T-cell (primary cell): ENCODE results near the gene RPL12. TPM values are rescaled to one million over a fixed set of nuclear protein-coding genes. Genes with fewer than 3 reads are reported as not detected.

Experiments used
- ATAC-seq, 4 experiments: fragments of 200-7000 bp in 3 of 4; fragments of 150-1000 bp in 1 of 4; cut with Tn5 transposase; replicated peaks in 1 of 4; 1 replicate in 3 of 4; 2 replicates in 1 of 4; pipeline ENCODE4 v1.10.0; 2021; ENCODE audit warnings: moderate library complexity in 3 of 4, mild to moderate bottlenecking in 2 of 4, moderate number of reproducible peaks in 1 of 4
- CTCF ChIA-PET, 2 donors: fragments of 300-600 bp; sonication (Branson Sonifier 250); formaldehyde crosslinking; loops; one replicate each; lab custom pipeline; 2022; ENCODE audit warnings: antibody characterized with exemption in 2 of 2; lab: Charles Lee
- POLR2A ChIA-PET, 2 donors: fragments of 300-600 bp; sonication (Branson Sonifier 250); formaldehyde crosslinking; loops; one replicate each; lab custom pipeline; 2022; ENCODE audit warnings: antibody characterized with exemption in 2 of 2; lab: Charles Lee
- DNase-seq, 35 experiments: peaks; one replicate each; pipeline versions ENCODE4 v3.0.0 to v3.0.0-alpha.2; 2013 to 2023
- H3K27ac ChIP-seq: one replicate; pipeline ENCODE4 v1.5.1; 2013; ENCODE audit warnings: low read length
- H3K27me3 ChIP-seq, 2 experiments: replicated peaks in 1 of 2; 1 replicate in 1 of 2; 2 replicates in 1 of 2; pipeline versions ENCODE4 v1.6.1 to v1.7.0; 2013; ENCODE audit warnings: low read length in 1 of 2, mixed read lengths in 1 of 2; ENCODE audit not compliant: control insufficient read depth in 2 of 2, insufficient read depth in 2 of 2; ENCODE audit errors: extremely low read depth in 1 of 2
- H3K36me3 ChIP-seq, 2 donors: 1 replicate in 1 of 2; 2 replicates in 1 of 2; pipeline versions ENCODE4 v1.6.1 to v1.7.0; 2013; ENCODE audit warnings: low read length in 1 of 2; ENCODE audit not compliant: control insufficient read depth in 2 of 2, insufficient read depth in 1 of 2; ENCODE audit errors: extremely low read depth in 1 of 2
- H3K4me1 ChIP-seq, 2 experiments: 1 replicate in 1 of 2; 2 replicates in 1 of 2; pipeline versions ENCODE4 v1.6.1 to v1.7.0; 2013; ENCODE audit warnings: low read length in 2 of 2, mixed read lengths in 1 of 2; ENCODE audit not compliant: insufficient read depth in 2 of 2, control insufficient read depth in 1 of 2; ENCODE audit errors: extremely low read depth in 1 of 2
- H3K4me3 ChIP-seq, 2 donors: 1 replicate in 1 of 2; 2 replicates in 1 of 2; pipeline versions ENCODE4 v1.5.1 to v1.7.0; 2013; ENCODE audit warnings: mild to moderate bottlenecking in 2 of 2, low read length in 1 of 2, moderate library complexity in 1 of 2; ENCODE audit not compliant: control insufficient read depth in 1 of 2; ENCODE audit errors: extremely low read depth in 1 of 2
- H3K9me3 ChIP-seq: 2 replicates; pipeline ENCODE4 v1.7.0; 2013
- H3K27ac Mint-ChIP-seq, 2 donors: one replicate each; pipeline ENCODE4 v1.8.0; 2020 to 2021; ENCODE audit warnings: mild to moderate bottlenecking in 2 of 2, mixed read lengths in 2 of 2
- H3K27me3 Mint-ChIP-seq, 2 donors: one replicate each; pipeline ENCODE4 v1.8.0; 2021 to 2022; ENCODE audit warnings: mixed read lengths in 2 of 2
- H3K36me3 Mint-ChIP-seq: one replicate; pipeline ENCODE4 v1.8.0; 2021; ENCODE audit warnings: mixed read lengths
- H3K4me1 Mint-ChIP-seq, 3 donors: one replicate each; pipeline ENCODE4 v1.8.0; 2020 to 2022; ENCODE audit warnings: mixed read lengths in 3 of 3, mild to moderate bottlenecking in 1 of 3
- H3K4me3 Mint-ChIP-seq, 3 donors: one replicate each; pipeline ENCODE4 v1.8.0; 2020 to 2022; ENCODE audit warnings: mild to moderate bottlenecking in 3 of 3, mixed read lengths in 3 of 3, moderate library complexity in 3 of 3
- H3K9me3 Mint-ChIP-seq, 3 donors: one replicate each; pipeline ENCODE4 v1.8.0; 2020 to 2022; ENCODE audit warnings: mixed read lengths in 3 of 3
- WGBS: methylation state at CpG from one replicate; pipeline ENCODE4 v1.1.5; 2013; ENCODE audit warnings: missing lambda C conversion rate; ENCODE audit not compliant: insufficient coverage; 5-methylcytosine and 5-hydroxymethylcytosine counted together
- total RNA-seq, 35 experiments: library from RNA in 6 of 35; stranded (reverse) in 6 of 35; fragments of 120-200 nt in 1 of 35; gene quantifications; one replicate each; pipeline versions ENCODE4 v1.2.1 to v1.2.4 and lab custom pipeline; 2013 to 2026

The RPL12 gene
- 1,000 to 10,000 TPM; 1,494 to 1,979 (median 1,776) TPM for total RNA-seq
- total RNA-seq (2013), result 4,126 TPM
- total RNA-seq (lab: John Stamatoyannopoulos, UW), result 840 to 1,323 (median 1,102) reads per million in 29 experiments

DNA sequence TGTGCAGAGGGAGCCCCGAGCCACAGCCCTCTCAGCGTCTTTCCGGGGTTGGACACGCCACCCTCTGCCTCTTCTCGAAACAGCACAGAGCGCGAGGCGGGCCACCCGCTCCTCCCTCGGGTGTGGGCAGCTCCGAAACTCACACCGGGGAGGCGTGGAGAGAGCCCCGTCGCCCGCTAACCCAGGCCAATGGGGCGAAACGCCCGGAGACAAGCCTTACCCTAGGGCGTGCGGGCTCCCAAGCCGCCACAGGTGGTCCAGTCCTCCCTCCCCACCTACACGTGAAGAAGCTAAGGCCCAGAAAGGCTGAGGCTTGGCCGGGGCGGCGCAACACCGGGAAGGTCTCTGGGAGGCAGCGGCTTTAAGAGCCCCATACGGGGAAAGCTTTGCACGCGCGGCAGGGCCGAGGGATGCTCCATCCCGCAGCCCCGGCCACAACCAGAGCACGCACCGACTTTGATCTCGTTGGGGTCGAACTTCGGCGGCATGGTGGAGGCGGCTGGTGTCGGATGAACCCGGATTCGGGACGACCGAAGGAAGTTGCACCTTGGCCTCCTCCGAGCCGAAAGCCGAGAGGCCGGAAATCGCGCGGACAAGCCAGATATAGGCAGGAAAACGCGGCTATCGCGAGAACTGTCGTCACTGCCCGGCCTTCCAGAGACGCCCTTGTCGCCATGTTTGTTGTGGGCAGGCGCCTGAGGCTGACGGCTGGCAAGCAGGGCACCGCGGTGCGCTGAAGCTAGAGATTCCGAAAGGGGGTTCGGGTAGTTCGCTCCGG, at the start of gene RPL12, which contains the start of gene LRSAM1:
RPL12 (minus strand) TSS at position 577 of the 778 bp plus-strand sequence; CDS start at position 488, 89 bp downstream.
LRSAM1 (plus strand) TSS at position 681 of the 778 bp plus-strand sequence. CDS start 3,018 bp downstream, outside the sequence.
- peaks cover 6 to 41% of the 10 kb centered on the region in 2 donors for H3K36me3 ChIP-seq
- peak within 1 kb of the TSS; percentile 95 to 97 for H3K27ac Mint-ChIP-seq

DNA sequence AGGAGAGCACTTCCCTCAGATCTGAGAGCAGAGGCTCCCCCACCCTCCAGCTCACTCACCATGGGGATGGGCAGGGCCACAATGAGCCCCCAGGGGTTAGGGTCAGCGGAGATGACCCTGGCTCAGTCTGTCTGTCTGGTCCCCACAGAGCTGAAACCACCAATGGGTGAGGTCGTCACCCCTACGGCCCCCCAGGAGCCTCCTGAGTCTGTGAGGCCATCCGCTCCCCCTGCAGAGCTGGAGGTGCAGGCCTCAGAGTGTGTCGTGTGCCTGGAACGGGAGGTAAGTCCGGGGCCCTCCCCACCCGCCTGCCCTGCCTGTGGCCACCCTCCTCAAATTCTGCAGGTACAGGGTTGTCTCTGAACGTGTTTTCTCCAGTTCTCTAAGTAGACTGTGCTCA, 49.7 kb upstream of the RPL12 start:
- peaks cover 13% of the 10 kb centered on the region for H3K36me3 Mint-ChIP-seq
- no peak overlapping the region for H3K4me3 ChIP-seq
- no peaks in the 10 kb centered on the region for H3K9me3 Mint-ChIP-seq
- H3K27ac Mint-ChIP-seq, result no peak overlapping the region
- H3K4me1 Mint-ChIP-seq, result no peaks in the 10 kb centered on the region
- no peaks in the 10 kb centered on the region for H3K27me3 Mint-ChIP-seq
- ChIA-PET POLR2A (no interaction called here), CTCF (no interaction called here)
- H3K4me3 Mint-ChIP-seq, result no peak overlapping the region
- 93% methylated on average over 7 of the region's 9 CpGs for WGBS
- H3K27ac ChIP-seq, result no peak overlapping the region
- ATAC-seq (no peak), DNase-seq (no peak)
- no peaks in the 10 kb centered on the region for H3K27me3 ChIP-seq
- peaks cover 3 to 18% of the 10 kb centered on the region in 2 donors for H3K36me3 ChIP-seq
- H3K4me1 ChIP-seq, result peaks cover 0 to 4% of the 10 kb centered on the region in 2 experiments
- H3K9me3 ChIP-seq, result no peaks in the 10 kb centered on the region

More for the DNA sequence above, at the start of gene RPL12, which contains the start of gene LRSAM1:
- Histone ChIP-seq H3K4me3 (peak within 1 kb of the TSS; percentile 68 to 79), H3K27me3 (no peaks in the 10 kb centered on the region), H3K4me1 (peaks cover 14 to 39% of the 10 kb centered on the region in 2 experiments), H3K27ac (peak within 1 kb of the TSS; percentile 88), H3K9me3 (no peaks in the 10 kb centered on the region)
- CTCF ChIA-PET, result interaction anchor here in 1 of 2 donors (0.6 to 1.7 kb wide), 4 partner anchors 27 to 284 kb away, joined by 3 to 4 read pairs (median 4); partner anchors contain the start of genes SLC2A8, TOR2A and ZNF79
- under 1% methylated on average over 63 of the region's 71 CpGs for WGBS
- Mint-ChIP-seq H3K36me3 (peaks cover 49% of the 10 kb centered on the region), H3K4me3 (peak within 1 kb of the TSS; percentile 92 to 94 (median 93)), H3K4me1 (peaks cover 38 to 53% (median 44%) of the 10 kb centered on the region in 3 donors), H3K27me3 (no peaks in the 10 kb centered on the region), H3K9me3 (no peaks in the 10 kb centered on the region)
- POLR2A ChIA-PET, result interaction anchor here (0.6 to 1.4 kb wide), 11 partner anchors 13 to 709 kb away, joined by 3 to 5 read pairs (median 3); partner anchors contain the start of genes BBLN (in 1 of the 2), SLC2A8 (in 1 of the 2) and ZNF79 (in 1 of the 2)
- DNase-seq (peak; percentile 90 to 99 (median 97)), ATAC-seq (peak; percentile 78 to 80 (median 79))

DNA sequence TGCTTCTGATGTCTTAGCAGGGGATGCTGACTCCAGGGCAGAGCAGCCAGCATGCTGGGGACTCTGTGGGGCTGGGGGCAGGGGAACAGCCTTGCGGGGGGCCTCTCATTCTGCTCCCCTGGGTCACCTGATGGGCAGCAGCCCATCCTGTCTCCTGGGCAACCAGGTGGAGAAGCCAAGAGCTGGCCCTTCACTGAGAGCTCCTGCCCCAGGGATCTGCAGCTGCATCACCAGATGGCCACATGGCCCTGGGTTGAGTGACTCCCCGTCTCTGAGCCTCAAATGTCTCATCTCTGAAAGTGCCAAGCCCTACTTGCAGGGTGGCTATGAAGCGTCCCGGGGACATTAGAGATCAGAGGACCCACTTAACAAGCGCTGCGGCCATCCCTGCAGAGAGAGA, 49.2 kb upstream of the RPL12 start:
- H3K27me3 ChIP-seq, result no peaks in the 10 kb centered on the region
- peaks cover 3 to 23% of the 10 kb centered on the region in 2 donors for H3K36me3 ChIP-seq
- no peaks in the 10 kb centered on the region for H3K27me3 Mint-ChIP-seq
- H3K27ac ChIP-seq, result no peak overlapping the region
- no peaks in the 10 kb centered on the region for H3K9me3 ChIP-seq
- ATAC-seq (no peak), DNase-seq (no peak)
- H3K27ac Mint-ChIP-seq, result no peak overlapping the region
- WGBS, result 89% methylated on average over 6 of the region's 6 CpGs
- peaks cover 15% of the 10 kb centered on the region for H3K36me3 Mint-ChIP-seq
- no peaks in the 10 kb centered on the region for H3K4me1 Mint-ChIP-seq
- H3K4me3 ChIP-seq, result no peak overlapping the region
- no peaks in the 10 kb centered on the region for H3K9me3 Mint-ChIP-seq
- no peak overlapping the region for H3K4me3 Mint-ChIP-seq
- ChIA-PET POLR2A (no interaction called here), CTCF (no interaction called here)
- peaks cover 0 to 4% of the 10 kb centered on the region in 2 experiments for H3K4me1 ChIP-seq

DNA sequence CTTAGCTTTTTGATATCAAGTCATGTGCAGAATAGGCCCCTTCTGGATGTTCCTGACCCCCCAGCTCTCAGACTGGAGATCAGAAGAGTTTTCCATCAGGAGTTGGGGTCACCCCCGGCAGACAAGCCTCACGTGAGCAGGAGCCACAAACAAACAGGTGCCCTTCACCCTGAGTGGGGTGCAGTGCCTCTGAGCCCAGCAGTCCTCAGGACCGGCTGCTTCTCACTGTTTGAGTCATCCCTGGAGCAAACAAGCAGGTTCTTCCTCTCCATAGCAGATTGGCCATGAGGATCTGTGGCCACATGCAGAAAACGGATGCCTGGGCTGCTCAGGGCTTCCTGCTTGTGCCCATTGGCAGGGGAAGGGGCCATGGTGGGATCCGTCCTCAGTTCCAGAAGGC, 47.1 kb upstream of the RPL12 start:
- no peak overlapping the region for H3K27ac Mint-ChIP-seq
- H3K9me3 Mint-ChIP-seq, result no peaks in the 10 kb centered on the region
- peaks cover 3 to 29% of the 10 kb centered on the region in 2 donors for H3K36me3 ChIP-seq
- ATAC-seq, result no peak
- no peaks in the 10 kb centered on the region for H3K27me3 Mint-ChIP-seq
- no peak for DNase-seq
- H3K27me3 ChIP-seq, result no peaks in the 10 kb centered on the region
- H3K4me3 Mint-ChIP-seq, result no peak overlapping the region
- peaks cover 13% of the 10 kb centered on the region for H3K36me3 Mint-ChIP-seq
- H3K4me1 Mint-ChIP-seq, result no peaks in the 10 kb centered on the region
- no peaks in the 10 kb centered on the region for H3K9me3 ChIP-seq
- no peaks in the 10 kb centered on the region for H3K4me1 ChIP-seq
- H3K27ac ChIP-seq, result no peak overlapping the region
- ChIA-PET POLR2A (no interaction called here), CTCF (no interaction called here)
- no peak overlapping the region for H3K4me3 ChIP-seq
- WGBS, result 71% methylated on average over 3 of the region's 5 CpGs

DNA sequence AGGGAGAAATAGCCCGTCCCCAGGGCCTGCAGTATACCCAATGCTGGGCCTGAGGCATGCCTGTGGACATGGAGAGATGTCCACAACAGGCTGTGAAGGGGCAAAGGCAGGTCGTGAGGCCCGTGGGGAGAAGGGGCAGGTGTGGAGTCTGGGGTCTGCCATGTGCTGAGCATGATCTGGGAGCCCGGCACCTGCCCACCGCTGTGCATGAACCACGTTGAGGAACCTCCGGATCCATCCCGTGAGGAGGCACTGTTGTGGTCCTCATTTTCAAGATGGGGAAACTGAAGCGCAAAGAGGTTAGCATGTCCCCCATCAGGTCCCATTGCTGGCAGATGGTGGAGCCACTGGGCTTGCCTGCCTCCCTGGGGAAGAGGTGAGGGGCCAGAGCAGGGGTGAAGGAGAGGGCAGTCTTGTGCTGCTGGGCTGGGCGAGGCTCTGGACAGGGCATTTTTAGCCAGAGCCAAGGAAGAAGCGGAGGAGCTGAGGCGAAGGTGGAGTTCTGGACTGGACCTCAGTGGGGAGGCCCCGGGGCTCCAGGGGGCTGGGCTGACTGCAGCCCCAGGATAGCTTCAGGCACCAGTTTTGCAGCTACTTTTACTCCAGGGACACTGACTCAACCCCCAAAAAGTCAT, 46.6 kb upstream of the RPL12 start:
- Mint-ChIP-seq H3K27ac (no peak overlapping the region), H3K4me3 (no peak overlapping the region), H3K9me3 (no peaks in the 10 kb centered on the region), H3K27me3 (no peaks in the 10 kb centered on the region), H3K4me1 (no peaks in the 10 kb centered on the region), H3K36me3 (peaks cover 18% of the 10 kb centered on the region)
- ATAC-seq (no peak), DNase-seq (no peak)
- H3K27me3 ChIP-seq, result no peaks in the 10 kb centered on the region
- no peaks in the 10 kb centered on the region for H3K4me1 ChIP-seq
- ChIA-PET CTCF (no interaction called here), POLR2A (no interaction called here)
- peaks cover 3 to 31% of the 10 kb centered on the region in 2 donors for H3K36me3 ChIP-seq
- H3K4me3 ChIP-seq, result no peak overlapping the region
- H3K9me3 ChIP-seq, result no peaks in the 10 kb centered on the region
- no peak overlapping the region for H3K27ac ChIP-seq
- 97% methylated on average over 11 of the region's 13 CpGs for WGBS

DNA sequence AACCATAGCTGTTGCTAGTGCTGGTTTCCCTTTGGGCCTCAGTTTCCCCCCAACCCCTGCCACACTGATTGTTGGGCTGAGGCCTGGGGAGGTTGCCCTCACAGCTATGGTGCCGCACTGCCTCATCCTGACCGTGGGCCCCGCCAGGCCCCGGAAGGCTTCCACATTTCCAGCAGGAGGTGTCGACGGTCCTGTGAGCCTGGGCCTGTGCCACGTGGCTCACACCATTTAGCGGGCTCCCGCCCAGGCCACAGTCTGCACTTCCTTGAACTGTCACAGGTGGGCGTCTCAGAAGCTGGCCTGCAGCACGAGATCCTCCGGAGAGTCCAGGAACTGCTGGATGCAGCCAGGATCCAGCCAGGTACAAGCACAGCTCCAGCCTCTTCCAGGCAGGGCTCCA, 45.8 kb upstream of the RPL12 start:
- H3K27ac Mint-ChIP-seq, result no peak overlapping the region
- H3K4me1 Mint-ChIP-seq, result no peaks in the 10 kb centered on the region
- H3K9me3 ChIP-seq, result no peaks in the 10 kb centered on the region
- H3K27ac ChIP-seq, result no peak overlapping the region
- H3K9me3 Mint-ChIP-seq, result no peaks in the 10 kb centered on the region
- no peak overlapping the region for H3K4me3 Mint-ChIP-seq
- H3K36me3 Mint-ChIP-seq, result peaks cover 22% of the 10 kb centered on the region
- ChIA-PET CTCF (no interaction called here), POLR2A (no interaction called here)
- H3K27me3 ChIP-seq, result no peaks in the 10 kb centered on the region
- no peaks in the 10 kb centered on the region for H3K27me3 Mint-ChIP-seq
- 96% methylated on average over 11 of the region's 12 CpGs for WGBS
- H3K4me3 ChIP-seq, result no peak overlapping the region
- H3K4me1 ChIP-seq, result no peaks in the 10 kb centered on the region
- ATAC-seq, result no peak
- H3K36me3 ChIP-seq, result peaks cover 3 to 39% of the 10 kb centered on the region in 2 donors
- DNase-seq, result no peak
